Tibial nerve (tissue), 4 donors: Measurements from ENCODE around the gene EXOSC2.

Experiments used
- EP300 ChIP-seq, 2 donors: sonication (generic); formaldehyde crosslinking; IDR thresholded peaks; one replicate each; pipeline ENCODE4 v1.6.1; 2017; ENCODE audit warnings: antibody characterized with exemption in 2 of 2, mild to moderate bottlenecking in 1 of 2
- POLR2A ChIP-seq, 2 donors: fragments of 450-650 bp; IDR thresholded peaks; one replicate each; pipeline ENCODE4 v1.6.1; 2017; ENCODE audit warnings: antibody characterized with exemption in 2 of 2, mild to moderate bottlenecking in 2 of 2, moderate library complexity in 2 of 2
- TF ChIP-seq, protein P1 (sequence below), 5 experiments: fragments of 200-600 bp in 3 of 5; fragments of 450-650 bp in 2 of 5; sonication (generic) in 3 of 5; IDR thresholded peaks; one replicate each; pipeline ENCODE4 v1.5.1; 2016 to 2019; ENCODE audit warnings: antibody characterized with exemption in 5 of 5, mild to moderate bottlenecking in 3 of 5, moderate library complexity in 2 of 5

- TF ChIP-seq, protein P1, sequence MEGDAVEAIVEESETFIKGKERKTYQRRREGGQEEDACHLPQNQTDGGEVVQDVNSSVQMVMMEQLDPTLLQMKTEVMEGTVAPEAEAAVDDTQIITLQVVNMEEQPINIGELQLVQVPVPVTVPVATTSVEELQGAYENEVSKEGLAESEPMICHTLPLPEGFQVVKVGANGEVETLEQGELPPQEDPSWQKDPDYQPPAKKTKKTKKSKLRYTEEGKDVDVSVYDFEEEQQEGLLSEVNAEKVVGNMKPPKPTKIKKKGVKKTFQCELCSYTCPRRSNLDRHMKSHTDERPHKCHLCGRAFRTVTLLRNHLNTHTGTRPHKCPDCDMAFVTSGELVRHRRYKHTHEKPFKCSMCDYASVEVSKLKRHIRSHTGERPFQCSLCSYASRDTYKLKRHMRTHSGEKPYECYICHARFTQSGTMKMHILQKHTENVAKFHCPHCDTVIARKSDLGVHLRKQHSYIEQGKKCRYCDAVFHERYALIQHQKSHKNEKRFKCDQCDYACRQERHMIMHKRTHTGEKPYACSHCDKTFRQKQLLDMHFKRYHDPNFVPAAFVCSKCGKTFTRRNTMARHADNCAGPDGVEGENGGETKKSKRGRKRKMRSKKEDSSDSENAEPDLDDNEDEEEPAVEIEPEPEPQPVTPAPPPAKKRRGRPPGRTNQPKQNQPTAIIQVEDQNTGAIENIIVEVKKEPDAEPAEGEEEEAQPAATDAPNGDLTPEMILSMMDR (IDR thresholded peaks at IDR 0.05): no peak
- TF ChIP-seq POLR2A (IDR thresholded peaks at IDR 0.05): no peak
- no peak for TF ChIP-seq EP300 (IDR thresholded peaks at IDR 0.05)
These were observed 12.5 kb upstream of the EXOSC2 start for GRCh38 chr9:130680836-130681768.
